GM21737 (cell line): ENCODE data around the gene GAL3ST2.
"Not testable (repeated sequence)": the region's sequence is repeated elsewhere in the genome, so short reads cannot be mapped to it uniquely, and the experiment has no call there.

ENCODE experiments used
- ATAC-seq: cut with Tn5 transposase; IDR thresholded peaks from one replicate; pipeline ENCODE4 v1.9.1; 2021; ENCODE audit warnings: mild to moderate bottlenecking, moderate library complexity; ENCODE audit not compliant: unreplicated experiment

Gene GAL3ST2

DNA sequence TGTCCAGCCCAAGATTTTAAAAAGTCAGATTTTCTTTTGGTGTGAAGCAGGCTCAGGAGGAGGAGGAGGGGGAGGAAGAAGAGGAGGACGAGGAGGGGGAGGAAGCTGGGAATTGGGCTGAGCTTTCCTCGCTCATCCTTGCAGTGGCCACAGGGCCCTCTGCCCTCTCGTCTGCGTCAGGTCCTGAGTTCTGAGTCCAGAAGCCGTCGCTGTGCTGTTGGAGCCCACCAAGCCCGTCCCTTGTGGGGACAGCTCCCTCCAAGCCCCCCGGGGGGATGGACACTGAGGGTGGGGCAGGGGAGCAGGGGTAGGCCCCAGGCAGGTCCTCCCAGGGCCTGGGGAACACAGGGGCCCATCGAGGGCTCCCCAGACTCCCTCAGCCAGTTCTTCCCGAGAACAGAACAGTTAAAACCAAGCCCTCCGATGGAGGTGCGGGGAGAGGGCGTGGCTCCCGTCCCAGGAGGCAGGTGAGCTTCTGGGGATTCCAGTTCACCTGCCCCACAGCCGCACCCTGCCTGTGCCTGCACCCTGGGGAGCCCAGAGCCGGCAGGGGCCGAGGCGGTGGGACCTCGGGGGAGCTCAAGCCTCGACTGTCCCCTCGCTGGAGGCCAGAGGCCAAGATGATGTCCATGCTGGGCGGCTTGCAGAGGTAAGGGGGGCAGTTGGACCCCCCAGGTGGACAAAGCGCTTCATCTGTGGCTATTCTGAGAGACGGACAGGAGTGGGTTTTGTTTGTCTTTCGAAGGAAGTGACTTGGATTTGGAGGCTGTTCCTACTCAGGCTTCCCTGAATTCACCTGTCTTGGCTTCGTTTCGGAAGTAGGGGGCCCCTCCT, at the start of gene GAL3ST2:
TSS of gene GAL3ST2 (plus strand) at position 487 of the 834 bp plus-strand sequence. CDS start at position 621, 134 bp downstream.
- ATAC-seq: no peak

DNA sequence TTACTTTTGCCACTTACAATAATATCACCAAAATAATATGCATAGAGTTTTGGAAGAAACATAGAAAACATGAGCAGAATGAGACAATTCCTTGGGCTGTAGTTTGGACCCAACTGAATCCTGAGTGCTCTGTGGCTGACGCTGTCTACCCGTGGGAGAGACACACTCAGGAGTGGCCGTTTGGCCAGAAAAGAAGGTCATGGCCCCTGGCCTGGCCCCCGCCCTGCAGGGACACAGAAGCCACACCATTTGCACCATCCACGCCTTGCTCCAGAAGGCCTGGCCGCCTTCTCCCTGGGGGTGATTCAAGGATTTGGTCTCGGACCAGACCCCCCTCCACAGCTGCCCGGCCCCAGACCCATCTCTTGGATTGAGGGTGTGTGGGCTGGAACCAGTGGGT, 48.6 kb upstream of the GAL3ST2 start:
- no peak for ATAC-seq

DNA sequence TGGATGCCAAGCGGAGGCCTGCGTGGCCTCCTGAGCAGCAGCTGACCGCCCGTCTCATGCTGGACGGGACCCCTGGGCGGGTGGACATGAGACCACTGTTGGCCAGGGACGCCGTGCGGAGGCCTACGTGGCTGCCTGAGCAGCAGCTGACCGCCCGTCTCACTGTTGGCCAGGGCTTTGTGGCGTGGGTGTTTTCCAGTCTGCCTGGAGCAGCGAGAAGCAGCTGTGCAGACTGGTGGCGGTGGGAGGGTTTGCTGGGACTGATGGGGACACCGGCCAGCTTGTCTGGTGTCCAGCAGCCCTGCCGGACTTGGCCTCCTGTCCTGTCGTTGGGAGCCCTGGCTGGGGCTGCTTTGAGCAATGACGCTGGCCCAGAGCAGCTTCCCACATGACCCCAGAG, 48.0 kb upstream of the GAL3ST2 start:
- no peak for ATAC-seq

DNA sequence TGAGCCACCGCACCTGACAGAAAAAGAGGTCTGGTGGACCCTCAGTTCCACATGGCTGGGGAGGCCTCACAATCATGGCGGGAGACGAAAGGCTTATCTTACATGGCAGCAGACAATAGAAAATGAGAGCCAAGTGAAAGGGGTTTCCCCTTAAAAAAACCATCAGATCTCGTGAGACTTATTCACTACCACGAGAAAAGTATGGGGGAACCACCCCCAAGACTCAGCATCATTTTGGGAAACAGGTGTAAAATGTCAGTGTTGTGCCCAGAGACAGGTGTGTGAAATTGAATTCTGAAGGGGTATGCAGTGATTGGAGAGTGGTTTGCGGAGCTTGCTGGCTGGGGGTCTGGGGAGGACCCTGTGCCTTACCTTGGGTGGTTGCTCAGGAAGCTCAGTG, 46.8 kb upstream of the GAL3ST2 start:
- ATAC-seq: no peak

DNA sequence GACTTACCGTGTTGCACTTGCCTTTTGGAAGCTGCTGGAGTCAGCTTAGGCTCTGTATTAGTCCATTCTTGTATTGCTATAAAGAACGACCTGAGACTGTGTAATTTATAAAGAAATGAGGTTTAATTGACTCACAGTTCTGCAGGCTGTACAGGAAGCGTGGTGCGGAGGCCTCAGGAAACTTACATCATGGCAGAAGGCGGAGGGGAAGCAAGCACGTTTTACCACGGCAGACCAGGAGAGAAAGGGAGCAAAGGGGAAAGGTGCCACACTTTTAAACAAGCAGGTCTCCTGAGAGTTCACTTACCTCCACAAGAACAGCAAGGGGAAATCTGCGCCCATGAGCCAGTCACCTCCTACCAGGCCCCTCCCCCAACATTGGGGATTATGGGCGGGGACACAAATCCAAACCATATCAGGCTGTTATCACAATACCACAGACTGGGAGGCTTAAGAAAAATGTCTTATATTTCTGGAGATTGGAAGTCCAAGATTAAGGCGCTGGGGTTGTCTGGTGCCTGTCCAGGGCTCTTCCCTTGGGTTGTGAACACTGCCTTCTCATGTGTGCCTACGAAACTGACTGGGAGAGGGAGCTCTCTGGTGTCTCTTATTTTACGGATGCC, 45.8 kb upstream of the GAL3ST2 start:
- no peak for ATAC-seq

DNA sequence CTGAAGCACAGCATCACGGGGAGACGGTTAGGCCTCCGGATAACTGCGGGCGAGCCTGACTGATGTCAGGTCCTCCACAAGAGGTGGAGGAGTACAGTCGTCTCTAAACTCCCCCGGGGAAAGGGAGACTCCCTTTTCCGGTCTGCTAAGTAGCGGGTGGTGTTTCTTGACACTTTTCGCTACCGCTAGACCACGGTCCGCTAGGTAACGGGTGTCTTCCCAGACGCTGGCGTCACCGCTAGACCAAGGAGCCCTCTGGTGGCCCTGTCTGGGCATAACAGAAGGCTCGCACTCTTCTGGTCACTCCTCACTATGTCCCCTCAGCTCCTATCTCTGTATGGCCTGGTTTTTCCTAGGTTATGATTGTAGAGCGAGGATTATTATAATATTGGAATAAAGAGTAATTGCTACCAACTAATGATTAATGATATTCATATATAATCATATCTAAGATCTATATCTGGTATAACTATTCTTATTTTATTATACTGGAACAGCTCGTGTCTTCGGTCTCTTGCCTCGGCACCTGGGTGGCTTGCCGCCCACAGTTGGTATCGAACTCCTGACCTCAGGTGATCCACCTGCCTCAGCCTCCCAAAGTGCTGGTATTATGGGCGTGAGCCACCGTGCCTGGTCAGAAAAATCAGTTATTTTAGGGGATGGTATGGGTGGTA, 44.0 kb upstream of the GAL3ST2 start:
- not testable (repeated sequence) for ATAC-seq

DNA sequence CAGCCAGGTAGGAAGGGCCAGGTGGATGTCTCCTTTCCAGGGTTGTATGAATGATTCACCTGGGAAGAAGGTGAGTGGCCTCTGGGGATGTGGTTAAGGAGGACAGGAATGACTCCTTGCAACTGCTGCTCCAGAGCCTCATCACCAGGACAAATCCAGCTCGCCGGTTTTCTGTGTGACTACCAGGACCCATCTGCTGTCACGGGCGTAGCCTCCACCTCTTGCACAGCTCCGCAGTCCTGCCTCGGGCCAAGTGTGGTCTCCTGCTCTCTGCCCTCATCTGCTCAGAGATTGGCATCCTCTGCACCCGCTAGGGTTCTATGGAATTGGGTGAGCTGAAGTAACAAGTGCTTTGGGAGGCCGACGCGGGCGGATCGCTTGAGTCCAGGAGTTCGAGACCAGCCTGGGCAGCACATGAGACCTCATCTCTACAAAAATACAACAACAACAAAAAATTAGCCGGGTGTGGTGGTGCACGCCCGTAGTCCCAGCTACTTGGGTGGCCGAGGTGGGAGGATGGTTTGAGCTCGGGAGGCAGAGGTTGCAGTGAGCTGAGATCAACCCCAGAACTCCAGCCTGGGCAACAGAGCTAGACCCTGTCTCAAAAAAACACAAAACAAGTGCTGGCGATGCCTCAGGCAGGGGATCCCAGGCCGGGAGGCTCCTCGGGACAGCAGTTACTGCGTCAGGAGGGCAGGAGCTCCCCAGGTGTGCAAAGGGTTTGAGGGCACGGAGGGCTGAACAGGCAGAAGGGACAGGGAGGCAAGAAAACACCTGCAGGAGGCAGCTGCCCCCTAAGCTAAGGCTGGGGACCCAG, 43.0 kb upstream of the GAL3ST2 start:
- no peak for ATAC-seq

DNA sequence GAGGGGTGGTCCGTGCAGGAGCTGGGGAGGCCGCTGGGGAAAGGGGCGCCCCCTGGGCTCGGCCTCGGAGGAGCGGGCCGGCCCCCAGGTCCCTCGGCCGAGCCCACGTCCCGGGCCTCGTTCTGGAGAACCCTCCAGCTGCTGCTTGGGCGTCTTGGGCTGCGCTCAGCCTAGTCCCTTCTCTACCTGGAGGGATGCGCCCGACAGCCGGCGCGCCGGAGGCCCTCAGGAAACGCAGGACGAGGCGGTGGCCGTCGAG, 42.5 kb upstream of the GAL3ST2 start:
- peak; percentile 25 for ATAC-seq

DNA sequence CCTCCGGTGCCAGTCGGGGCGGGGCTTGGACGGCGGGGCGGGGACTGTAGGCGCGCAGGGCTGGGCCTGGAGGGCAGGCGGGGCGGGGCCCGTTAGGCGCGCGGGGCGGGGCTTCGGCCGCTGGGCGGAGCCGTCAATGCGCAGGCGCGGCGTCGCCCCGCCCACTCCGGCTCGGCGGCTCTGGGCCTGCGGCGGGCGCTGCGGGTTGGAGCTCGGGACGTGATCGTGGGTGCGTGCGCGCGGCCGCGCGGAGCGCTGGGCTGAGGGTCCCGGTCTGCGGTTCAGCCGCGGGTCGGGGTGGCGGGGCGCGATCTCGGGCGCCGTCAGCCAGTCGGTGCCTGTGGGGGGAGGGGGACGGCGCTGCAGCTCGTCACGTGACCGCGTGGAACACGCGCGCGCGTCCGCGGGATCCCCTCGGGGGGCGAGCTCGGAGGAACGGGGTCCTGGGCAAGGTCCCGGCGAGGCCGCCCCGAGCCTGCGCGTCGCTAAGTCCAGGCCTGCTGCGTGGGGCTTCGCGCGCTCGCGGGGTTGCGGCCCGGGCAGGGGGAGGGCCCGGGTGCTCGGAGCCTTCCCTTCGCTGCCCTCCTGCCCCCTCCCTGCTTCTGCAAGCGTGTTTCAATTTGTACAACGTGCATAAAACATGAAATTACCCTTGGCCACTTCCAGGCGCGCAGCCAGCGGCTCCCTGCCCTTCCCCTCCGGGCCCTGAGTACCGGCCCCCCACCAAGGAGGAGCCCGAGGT, 42.0 kb upstream of the GAL3ST2 start, which contains the start of gene D2HGDH:
TSS of gene D2HGDH (plus strand) at position 164 of the 742 bp plus-strand sequence. CDS start 595 bp downstream, outside the sequence.
- ATAC-seq: peak; percentile 85

DNA sequence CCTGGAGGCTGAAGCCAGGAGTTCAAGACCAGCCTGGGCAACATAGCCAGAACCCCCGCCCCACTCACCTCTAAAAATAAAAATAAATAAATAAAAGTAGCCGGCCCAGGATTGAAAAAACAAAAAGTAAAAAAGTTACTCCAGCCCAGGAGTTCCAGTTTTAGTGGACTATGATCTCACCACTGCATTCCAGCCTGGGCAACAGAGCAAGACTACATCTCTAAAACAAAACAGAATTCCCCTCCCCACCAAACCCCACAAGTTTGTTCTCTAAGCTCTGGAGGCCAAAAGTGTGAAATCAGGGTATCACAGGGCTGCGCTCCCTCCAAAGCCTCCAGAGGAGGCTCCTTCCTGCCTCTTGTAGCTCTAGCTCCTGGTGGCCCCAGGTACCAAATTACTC, 40.5 kb upstream of the GAL3ST2 start:
- ATAC-seq: no peak

DNA sequence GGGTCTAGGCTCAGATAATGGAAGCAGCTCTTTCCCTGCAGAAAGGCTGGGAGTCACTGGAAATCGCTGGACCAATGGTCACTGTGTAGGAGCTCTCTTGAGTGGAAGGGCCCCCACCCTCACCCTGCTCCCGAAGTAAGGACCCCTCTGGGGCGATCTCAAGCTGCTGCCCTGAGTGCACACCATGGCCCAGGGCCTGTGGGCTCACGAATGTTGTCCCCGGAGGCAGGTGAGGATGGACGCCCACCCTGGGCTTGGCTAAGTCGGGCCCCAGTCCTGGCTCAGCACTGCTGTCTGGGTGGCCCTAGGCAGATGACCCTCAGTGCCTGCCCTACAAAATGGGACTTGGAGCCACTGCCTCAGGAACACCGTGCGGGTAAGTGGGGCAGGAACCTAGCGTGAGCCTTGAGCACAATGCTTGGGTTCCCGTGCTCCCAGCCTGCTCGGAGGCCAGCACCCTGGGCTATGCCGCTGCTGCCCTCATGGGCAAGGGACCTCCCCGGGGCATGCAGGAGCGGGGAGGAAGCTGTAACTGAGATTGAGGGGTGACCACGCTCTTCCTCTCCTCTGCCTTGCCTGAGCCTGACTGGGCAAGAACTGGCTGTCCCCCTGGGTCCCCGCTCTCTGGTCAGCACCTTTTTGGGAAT, 38.5 kb upstream of the GAL3ST2 start:
- ATAC-seq: no peak

DNA sequence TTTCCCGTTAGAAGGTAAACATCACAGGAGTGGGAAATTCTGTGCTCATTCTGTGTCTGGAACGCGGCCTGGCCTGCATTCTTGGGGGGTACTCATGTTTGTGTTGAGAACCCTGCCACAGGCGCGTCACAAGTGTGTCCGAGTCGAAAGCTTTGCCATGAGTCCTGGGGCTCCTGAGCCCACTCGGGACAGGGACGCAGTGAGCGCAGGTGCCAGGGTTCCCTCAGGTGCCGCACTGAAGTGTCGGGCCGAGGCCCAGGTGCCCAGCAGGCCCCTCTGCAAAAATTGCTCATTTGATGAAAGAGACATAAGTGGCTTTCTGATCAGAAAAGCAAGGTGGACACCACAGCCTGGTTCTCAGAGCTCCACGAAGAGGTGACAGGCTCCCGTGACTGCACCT, 37.4 kb upstream of the GAL3ST2 start:
- no peak for ATAC-seq

DNA sequence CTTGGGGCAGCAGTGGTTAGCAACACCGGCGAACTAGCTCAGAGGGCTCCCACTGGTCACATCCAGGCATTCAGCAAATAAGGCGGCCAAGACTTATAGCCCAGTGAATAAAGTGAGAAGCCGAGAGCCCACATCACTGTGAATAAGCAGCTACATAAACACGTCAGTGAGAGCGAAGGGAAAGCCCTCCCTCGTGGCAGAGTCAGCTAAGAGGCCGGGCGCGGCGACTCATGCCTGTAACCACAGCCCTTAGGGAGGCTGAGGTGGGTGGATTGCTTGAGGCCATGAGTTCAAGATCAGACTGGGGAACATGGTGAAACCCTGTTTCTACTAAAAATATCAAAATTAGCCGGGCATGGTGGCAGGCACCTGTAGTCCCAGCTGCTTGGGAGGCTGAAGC, 37.0 kb upstream of the GAL3ST2 start:
- ATAC-seq: no peak

DNA sequence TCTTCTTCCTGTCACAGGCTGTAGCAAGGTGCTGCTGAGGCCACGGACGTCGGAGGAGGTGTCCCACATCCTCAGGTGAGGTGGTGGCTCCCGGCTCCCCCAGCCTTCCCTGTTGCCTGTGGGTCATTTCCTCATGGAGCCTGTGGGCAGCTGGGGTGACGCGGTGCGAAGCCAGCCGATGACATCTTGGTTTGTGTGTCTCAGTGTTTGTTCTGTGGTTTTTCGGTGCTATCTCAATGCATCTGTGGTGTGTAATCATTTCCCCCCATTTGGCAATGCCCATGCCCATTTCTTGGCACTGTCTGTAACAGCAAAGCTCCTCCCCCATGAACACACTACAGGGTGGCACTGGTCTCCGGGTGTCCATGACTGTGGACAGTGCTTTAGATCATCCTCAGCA, 35.6 kb upstream of the GAL3ST2 start:
- ATAC-seq: no peak

DNA sequence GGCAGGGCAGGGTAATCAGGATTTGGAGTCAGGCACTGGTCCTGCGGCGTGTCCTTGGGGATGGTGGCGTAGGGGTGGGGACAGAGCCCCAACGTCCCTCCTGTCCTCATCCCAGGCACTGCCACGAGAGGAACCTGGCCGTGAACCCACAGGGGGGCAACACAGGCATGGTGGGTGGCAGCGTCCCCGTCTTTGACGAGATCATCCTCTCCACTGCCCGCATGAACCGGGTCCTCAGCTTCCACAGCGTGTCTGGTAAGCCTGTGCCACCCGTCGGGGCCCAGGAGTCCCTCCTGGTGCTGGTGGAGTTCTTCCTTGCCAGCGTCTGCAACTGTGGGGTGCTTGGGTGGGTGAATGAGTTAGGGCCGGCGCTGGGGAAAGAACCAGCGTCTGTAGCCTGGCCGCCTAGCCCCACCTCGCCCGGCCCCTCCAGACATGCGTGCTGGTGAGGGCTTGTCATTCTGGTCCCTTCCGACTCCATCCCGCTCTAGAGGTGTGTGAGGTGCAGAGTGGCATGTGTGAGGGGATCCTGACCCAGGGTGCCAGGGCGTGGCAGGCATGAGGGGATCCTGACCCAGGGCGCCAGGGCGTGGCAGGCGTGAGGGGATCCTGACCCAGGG, 34.2 kb upstream of the GAL3ST2 start:
- ATAC-seq: no peak

DNA sequence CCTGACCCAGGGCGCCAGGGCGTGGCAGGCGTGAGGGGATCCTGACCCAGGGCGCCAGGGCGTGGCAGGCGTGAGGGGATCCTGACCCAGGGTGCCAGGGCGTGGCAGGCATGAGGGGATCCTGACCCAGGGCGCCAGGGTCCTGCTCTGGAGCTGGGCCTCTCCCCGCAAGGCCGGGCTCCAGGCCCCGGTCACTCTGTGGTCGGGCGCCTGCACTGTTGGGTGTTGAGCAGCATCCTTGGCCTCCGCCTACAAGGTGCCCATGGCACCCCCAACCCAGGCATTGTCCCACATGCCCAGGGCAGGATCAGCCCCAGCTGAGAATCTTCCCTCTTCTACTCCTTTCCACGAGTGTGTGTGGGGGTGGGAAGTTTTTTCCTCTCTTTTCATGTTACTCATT, 33.6 kb upstream of the GAL3ST2 start:
- not testable (repeated sequence) for ATAC-seq

DNA sequence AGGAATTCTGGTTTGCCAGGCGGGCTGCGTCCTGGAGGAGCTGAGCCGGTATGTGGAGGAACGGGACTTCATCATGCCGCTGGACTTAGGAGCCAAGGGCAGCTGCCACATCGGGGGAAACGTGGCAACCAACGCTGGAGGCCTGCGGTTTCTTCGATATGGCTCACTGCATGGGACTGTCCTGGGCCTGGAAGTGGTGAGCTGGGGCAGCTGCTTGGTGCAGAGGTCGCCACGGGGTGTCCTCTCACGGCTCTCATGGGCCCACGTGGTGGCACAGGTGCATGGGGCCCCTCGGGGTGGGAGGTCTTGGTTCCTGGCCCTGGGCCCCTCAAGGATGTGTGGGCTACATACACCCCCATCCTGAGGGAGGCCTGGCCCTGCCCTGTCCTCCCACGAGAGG, 33.0 kb upstream of the GAL3ST2 start:
- ATAC-seq: no peak

DNA sequence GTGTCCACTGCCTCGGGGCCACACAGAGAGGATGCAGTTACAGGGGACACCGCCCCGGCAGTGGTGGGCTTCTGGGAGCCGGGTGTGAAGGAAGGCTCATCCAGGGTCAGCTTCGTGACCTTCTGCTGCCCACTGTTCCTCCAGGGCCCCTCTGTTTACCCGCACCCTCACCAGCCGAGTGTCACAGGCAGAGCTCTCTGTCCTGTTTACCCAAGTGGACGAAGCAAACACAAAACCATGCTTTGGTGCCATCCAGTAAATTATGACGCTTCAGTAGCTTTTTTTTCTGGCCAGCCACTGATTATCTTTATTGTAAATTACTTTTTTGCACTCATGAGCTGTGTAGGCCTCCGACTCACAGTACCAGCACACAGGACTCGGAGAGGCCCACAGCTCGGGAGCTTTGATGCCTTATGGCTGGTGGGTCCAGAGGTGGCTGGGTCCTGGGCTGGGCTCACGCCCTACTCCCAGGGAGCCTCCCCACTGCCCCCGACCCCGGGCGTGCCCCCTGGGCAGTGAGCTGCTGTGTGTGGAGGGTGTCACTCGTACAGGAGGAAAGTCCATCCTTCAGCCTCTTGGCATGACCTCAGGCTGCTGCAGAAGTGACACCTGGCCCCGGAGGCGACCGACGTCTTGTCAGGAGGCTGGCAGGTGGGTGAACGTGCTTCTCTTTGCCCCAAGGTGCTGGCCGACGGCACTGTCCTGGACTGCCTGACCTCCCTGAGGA, 32.4 kb upstream of the GAL3ST2 start:
- no peak for ATAC-seq

DNA sequence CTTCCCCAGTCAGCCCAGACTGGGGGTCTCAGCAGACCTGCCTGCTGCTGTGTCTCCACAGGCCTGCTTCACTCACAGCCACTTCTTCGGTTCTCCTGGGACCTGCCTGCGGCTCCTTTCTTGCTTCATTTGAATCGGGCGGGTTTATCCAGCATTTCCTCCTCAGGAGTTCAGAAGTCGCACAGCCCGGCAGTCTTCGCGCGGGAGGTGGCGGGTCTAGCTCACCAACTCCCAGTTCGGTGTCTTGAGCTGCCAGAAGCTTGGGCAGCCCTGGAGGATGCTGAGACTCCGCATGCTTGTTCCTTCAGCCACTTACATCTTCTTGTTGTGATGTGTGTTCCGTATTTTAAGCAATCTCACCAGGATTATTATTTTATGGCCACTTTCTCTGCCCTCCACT, 31.3 kb upstream of the GAL3ST2 start:
- ATAC-seq: no peak
